Measurements from ENCODE around the gene CNTN1.

CNTN1 gene

GRCh38 chr12:40829738-40830144 lies 137.5 kb downstream of the CNTN1 start:
- no peak overlapping the region for H3K4me3 ChIP-seq (ENCODE audit: low read depth, low read length)
- DNase-seq (ENCODE audit: low read depth): no peak
- no peak for TF ChIP-seq CTCF (IDR thresholded peaks at IDR 0.05; ENCODE audit: control insufficient read depth, extremely low read depth, insufficient read depth)

GRCh38 chr12:40831916-40832315 lies 139.7 kb downstream of the CNTN1 start:
- DNase-seq (ENCODE audit: low read depth): no peak
- no peak for TF ChIP-seq CTCF (IDR thresholded peaks at IDR 0.05; ENCODE audit: control insufficient read depth, extremely low read depth, insufficient read depth)
- H3K4me3 ChIP-seq (ENCODE audit: low read depth, low read length): no peak overlapping the region

- H3K4me3 ChIP-seq (ENCODE audit: low read depth, low read length): no peak overlapping the region
- no peak for DNase-seq (ENCODE audit: low read depth)
- TF ChIP-seq CTCF (IDR thresholded peaks at IDR 0.05; ENCODE audit: control insufficient read depth, extremely low read depth, insufficient read depth): no peak
Observed at GRCh38 chr12:40832668-40833067, 140.4 kb downstream of the CNTN1 start.

GRCh38 chr12:40833818-40834217 lies 141.6 kb downstream of the CNTN1 start:
- no peak for DNase-seq (ENCODE audit: low read depth)
- TF ChIP-seq CTCF (IDR thresholded peaks at IDR 0.05; ENCODE audit: control insufficient read depth, extremely low read depth, insufficient read depth): no peak
- no peak overlapping the region for H3K4me3 ChIP-seq (ENCODE audit: low read depth, low read length)

- H3K4me3 ChIP-seq (ENCODE audit: low read depth, low read length): no peak overlapping the region
- TF ChIP-seq CTCF (IDR thresholded peaks at IDR 0.05; ENCODE audit: control insufficient read depth, extremely low read depth, insufficient read depth): no peak
- no peak for DNase-seq (ENCODE audit: low read depth)
Observed at GRCh38 chr12:40834321-40834720, 142.1 kb downstream of the CNTN1 start.

- no peak for TF ChIP-seq CTCF (IDR thresholded peaks at IDR 0.05; ENCODE audit: control insufficient read depth, extremely low read depth, insufficient read depth)
- H3K4me3 ChIP-seq (ENCODE audit: low read depth, low read length): no peak overlapping the region
- no peak for DNase-seq (ENCODE audit: low read depth)
Observed at GRCh38 chr12:40837891-40838429, 145.7 kb downstream of the CNTN1 start.

GRCh38 chr12:40843495-40843894 lies 151.3 kb downstream of the CNTN1 start:
- no peak for TF ChIP-seq CTCF (IDR thresholded peaks at IDR 0.05; ENCODE audit: control insufficient read depth, extremely low read depth, insufficient read depth)
- no peak for DNase-seq (ENCODE audit: low read depth)
- no peak overlapping the region for H3K4me3 ChIP-seq (ENCODE audit: low read depth, low read length)
